HepG2 (cell line): ENCODE measurements around the gene SP6. TPM values are rescaled to one million over a fixed set of nuclear protein-coding genes. Genes with fewer than 3 reads are reported as not detected.

Source experiments
- ATAC-seq: fragments of 200-7000 bp; cut with Tn5 transposase; 3 replicates; pipeline ENCODE4 v1.9.1; 2020; ENCODE audit warnings: mild to moderate bottlenecking, moderate library complexity
- BruUV-seq: library from RNA; stranded (reverse); fragments of 400-500 nt; replicated peaks from 2 replicates; lab custom pipeline; 2021; lab: Mats Ljungman, UMichigan
- CTCF ChIA-PET: fragments of 300-600 bp; formaldehyde crosslinking; extraction: SDS; loops from one replicate; lab custom pipeline; 2021; ENCODE audit warnings: low total read pairs, inconsistent platforms, low intra/inter-chr PET ratio; lab: Yijun Ruan, JAX
- POLR2A ChIA-PET: fragments of 350-600 bp; sonication (Branson Sonifier 250); formaldehyde crosslinking; loops from one replicate; lab custom pipeline; 2020; ENCODE audit warnings: antibody characterized with exemption, inconsistent platforms; lab: Yijun Ruan, JAX
- DNase-seq: peaks from one replicate; pipeline ENCODE4 v3.0.0-alpha.2; 2015; ENCODE audit warnings: low spot score
- FAIRE-seq: peaks from 3 replicates; lab custom pipeline; 2011; peaks lifted over from hg19 to GRCh38; lab: Jason Lieb, UNC
- H2AFZ ChIP-seq: one replicate; pipeline ENCODE4 v1.6.1; 2011; ENCODE audit warnings: low read length, inconsistent platforms
- H3K27ac ChIP-seq: fragments of 300-600 bp; 3 replicates; pipeline ENCODE4 v1.8.0; 2011; ENCODE audit warnings: mixed run types, mild to moderate bottlenecking, mixed read lengths, low read length, inconsistent platforms; ENCODE audit not compliant: insufficient read depth; ENCODE audit errors: extremely low read length
- H3K27me3 ChIP-seq, 2 experiments: fragments of 200-600 bp in 1 of 2; 2 replicates in 1 of 2; 3 replicates in 1 of 2; pipeline versions ENCODE4 v1.6.0 to v1.8.0; 2011; ENCODE audit warnings: low read length in 2 of 2, mild to moderate bottlenecking in 2 of 2, moderate library complexity in 2 of 2, inconsistent platforms in 1 of 2; ENCODE audit not compliant: insufficient read depth in 2 of 2, control insufficient read depth in 1 of 2
- H3K36me3 ChIP-seq, 2 experiments: fragments of 200-600 bp in 1 of 2; replicated peaks in 1 of 2; 2 replicates in 1 of 2; 3 replicates in 1 of 2; pipeline versions ENCODE4 v1.5.1 to v1.8.0; 2011; ENCODE audit warnings: low read length in 2 of 2, inconsistent platforms in 1 of 2; ENCODE audit not compliant: insufficient read depth in 2 of 2, control insufficient read depth in 1 of 2
- H3K4me1 ChIP-seq: 2 replicates; pipeline ENCODE4 v1.5.1; 2012; ENCODE audit warnings: low read length, inconsistent platforms; ENCODE audit not compliant: insufficient read depth
- H3K4me2 ChIP-seq: 2 replicates; pipeline ENCODE4 v1.6.0; 2011; ENCODE audit warnings: low read depth, low read length, inconsistent platforms
- H3K4me3 ChIP-seq, 3 experiments: fragments of 200-600 bp in 1 of 3; sonication (generic), shearing (Covaris generic) in 1 of 3; replicated peaks in 1 of 3; 2 replicates each; pipeline ENCODE4 v1.5.1; 2011 to 2016; ENCODE audit warnings: low read length in 3 of 3, inconsistent platforms in 2 of 3, low read depth in 2 of 3, mild to moderate bottlenecking in 2 of 3, control low read depth in 1 of 3, mixed read lengths in 1 of 3; ENCODE audit not compliant: insufficient read depth in 1 of 3
- H3K79me2 ChIP-seq: one replicate; pipeline ENCODE4 v1.6.1; 2011; ENCODE audit warnings: low read length, inconsistent platforms; ENCODE audit not compliant: insufficient read depth
- H3K9ac ChIP-seq: 2 replicates; pipeline ENCODE4 v1.6.0; 2011; ENCODE audit warnings: mild to moderate bottlenecking, low read depth, low read length, inconsistent platforms; ENCODE audit not compliant: insufficient read depth
- H3K9me3 ChIP-seq: 2 replicates; pipeline ENCODE4 v1.5.1; 2012; ENCODE audit warnings: mild to moderate bottlenecking, low read length
- H4K20me1 ChIP-seq: 2 replicates; pipeline ENCODE4 v1.6.0; 2011; ENCODE audit warnings: inconsistent platforms, mild to moderate bottlenecking, low read length, moderate library complexity; ENCODE audit not compliant: insufficient read depth
- HMG20B ChIP-seq: conservative IDR thresholded peaks from 2 replicates; pipeline ENCODE4 v1.6.1; 2016; ENCODE audit warnings: missing genetic modification reagents, missing compliant biosample characterization
- MXI1 ChIP-seq: IDR thresholded peaks from 3 replicates; pipeline ENCODE4 v1.6.1; 2012; ENCODE audit warnings: low read depth, low read length, inconsistent platforms, borderline replicate concordance
- NPAS2 ChIP-seq: sonication (generic); formaldehyde crosslinking; IDR thresholded peaks from 2 replicates; pipeline ENCODE4 v1.8.0; 2022; ENCODE audit warnings: mild to moderate bottlenecking, missing genetic modification reagents, borderline replicate concordance
- REST ChIP-seq, 2 experiments: IDR thresholded peaks; 2 replicates each; pipeline ENCODE4 v1.6.1; 2011 to 2012; ENCODE audit warnings: low read length in 2 of 2, borderline replicate concordance in 1 of 2, low read depth in 1 of 2, mild to moderate bottlenecking in 1 of 2, moderate library complexity in 1 of 2
- SAFB2 ChIP-seq: sonication (generic); formaldehyde crosslinking; IDR thresholded peaks from 2 replicates; pipeline ENCODE4 v1.5.1; 2020; ENCODE audit warnings: missing genetic modification reagents, low read depth, mild to moderate bottlenecking, borderline replicate concordance
- ZNF7 ChIP-seq: IDR thresholded peaks from 2 replicates; pipeline ENCODE4 v1.6.1; 2016; ENCODE audit warnings: missing biosample characterization, missing genetic modification reagents
- ZNF709 ChIP-seq: sonication (generic); formaldehyde crosslinking; IDR thresholded peaks from 2 replicates; pipeline ENCODE4 v1.5.0; 2020; ENCODE audit warnings: mild to moderate bottlenecking, missing genetic modification reagents
- ZNF761 ChIP-seq: sonication (generic); formaldehyde crosslinking; conservative IDR thresholded peaks from 2 replicates; pipeline ENCODE4 v1.4.0; 2020; ENCODE audit warnings: mild to moderate bottlenecking, missing genetic modification reagents
- ZSCAN5A ChIP-seq: sonication (generic); formaldehyde crosslinking; IDR thresholded peaks from 2 replicates; pipeline ENCODE4 v1.8.0; 2022; ENCODE audit warnings: mild to moderate bottlenecking, missing genetic modification reagents, borderline replicate concordance
- WGBS: methylation state at CpG from one replicate; pipeline ENCODE4 v1.1.6; 2017; ENCODE audit warnings: low lambda C conversion rate; 5-methylcytosine and 5-hydroxymethylcytosine counted together
- in situ Hi-C: cut with HindIII; loops from 2 replicates; pipeline ENCODE4 v1.10.0; 2017; ENCODE audit warnings: low pct_unique_long_range_greater_than_20kb; ENCODE audit not compliant: extremely low pct_ligation_motif_present
- intact Hi-C: fragments of 100-400 bp; cut with micrococcal nuclease; formaldehyde crosslinking; loops from one replicate; pipeline ENCODE4 v1.10.0; 2022; ENCODE audit not compliant: unreplicated experiment
- polyA plus RNA-seq, 8 experiments: library from polyadenylated mRNA; depleted of rRNA in 3 of 8; stranded (reverse) in 7 of 8; unstranded in 1 of 8; fragments of >200 nt; fragmentation: Illumina TruSeq in 4 of 8; extraction: Trizol in 4 of 8; gene quantifications; 2 replicates each; pipeline versions ENCODE4 v1.2.1 to v1.2.3, GENCODE V29; 2011 to 2016; ENCODE audit warnings: low read depth in 4 of 8, missing spikeins in 1 of 8, mixed read lengths in 1 of 8; ENCODE audit not compliant: insufficient read depth in 1 of 8
- total RNA-seq, 5 experiments: library from RNA; depleted of rRNA; stranded (reverse); fragments of >200 nt; fragmentation: Illumina TruSeq; extraction: Trizol; gene quantifications; 2 replicates each; pipeline ENCODE4 v1.2.3, GENCODE V29; 2016; ENCODE audit warnings: low read depth in 1 of 5

Gene SP6
- total and polyA plus RNA-seq, 2 of the 13 experiments (the other 11 are each of a cell fraction or from before 2014, with no cell fraction given): 0.07 TPM

- Histone ChIP-seq H3K27ac (no peak overlapping the region), H3K9ac (no peak overlapping the region), H2AFZ (no peak overlapping the region), H3K79me2 (no peaks in the 10 kb centered on the region)
- no TSS peak for BruUV-seq
- intact Hi-C loops: no loop called here
- in situ Hi-C loops: no loop called here
- CTCF ChIA-PET: no interaction called here
- FAIRE-seq (no peak), ATAC-seq (no peak)
- 94% methylated on average over 9 of the region's 9 CpGs for whole genome bisulfite sequencing
- TF ChIP-seq MXI1 (no peak), ZNF7 (no peak), REST (IDR thresholded peaks at IDR 0.05; ENCODE audit: borderline replicate concordance in 1 of 2, low read depth in 1 of 2, low read length in 2 of 2) (no peak), ZNF709 (no peak), SAFB2 (no peak), ZSCAN5A (no peak), ZNF761 (CRISPR knock-in tag) (no peak), NPAS2 (CRISPR knock-in tag) (no peak), HMG20B (no peak)
- TF ChIP-seq, all 625 proteins: peak for 0
- Histone ChIP-seq H3K9me3 (no peaks in the 10 kb centered on the region), H3K4me2 (no peak overlapping the region), H3K36me3 (peaks cover 4 to 7% of the 10 kb centered on the region in 2 experiments; a peak in 3 of 5 replicates), H3K27me3 (peaks cover 2 to 8% of the 10 kb centered on the region in 2 experiments; a peak in 3 of 5 replicates), H4K20me1 (peaks cover 4% of the 10 kb centered on the region; the same call in 1 of the 2 replicates), H3K4me3 (no peak overlapping the region), H3K4me1 (peaks cover 12% of the 10 kb centered on the region)
- no peak for DNase-seq
- POLR2A ChIA-PET: no interaction called here
Observed at GRCh38 chr17:47806913-47807255, 44.1 kb downstream of the SP6 start.
